K562 (cell line): ENCODE measurements around the gene RHBDF2. TPM values are rescaled to one million over a fixed set of nuclear protein-coding genes. Genes with fewer than 3 reads are reported as not detected.
"Not testable (repeated sequence)": the region's sequence is repeated elsewhere in the genome, so short reads cannot be mapped to it uniquely, and the experiment has no call there.

Source experiments
- ATAC-seq: fragments of 200-7000 bp; cut with Tn5 transposase; 3 replicates; pipeline ENCODE4 v1.9.1; 2020; ENCODE audit warnings: moderate library complexity
- BruUV-seq: library from RNA; stranded (reverse); fragments of 400-500 nt; replicated peaks from 2 replicates; lab custom pipeline; 2021; lab: Mats Ljungman, UMichigan
- CTCF ChIA-PET: fragments of 300-600 bp; formaldehyde crosslinking; extraction: SDS; loops from one replicate; lab custom pipeline; 2021; ENCODE audit warnings: low intra/inter-chr PET ratio; lab: Yijun Ruan, JAX
- POLR2A ChIA-PET: fragments of 300-600, 350-650 bp; sonication (Branson Sonifier 250); formaldehyde crosslinking; extraction: SDS; loops from one replicate; lab custom pipeline; 2021; ENCODE audit warnings: antibody characterized with exemption, inconsistent platforms; lab: Yijun Ruan, JAX
- DNase-seq, 4 experiments: peaks; one replicate each; pipeline versions ENCODE4 v3.0.0 to v3.0.0-alpha.2; 2011 to 2018; ENCODE audit warnings: low spot score in 3 of 4, mixed read lengths in 3 of 4; ENCODE audit errors: extremely low read depth in 1 of 4
- FAIRE-seq: peaks from 2 replicates; lab custom pipeline; 2011; peaks lifted over from hg19 to GRCh38; lab: Jason Lieb, UNC
- H2AFZ ChIP-seq: 2 replicates; pipeline ENCODE4 v1.6.0; 2011; ENCODE audit warnings: low read depth, low read length, control low read depth, inconsistent platforms
- H3K27ac ChIP-seq: fragments of 200-600 bp; 3 replicates; pipeline ENCODE4 v1.8.0; 2011; ENCODE audit warnings: low read depth, mild to moderate bottlenecking, control low read depth, inconsistent platforms, low read length, moderate library complexity, mixed read lengths; ENCODE audit errors: extremely low read depth
- H3K27me3 ChIP-seq, 2 experiments: fragments of 300-600 bp in 1 of 2; 2 replicates in 1 of 2; 3 replicates in 1 of 2; pipeline versions ENCODE4 v1.6.0 to v1.8.0; 2011; ENCODE audit warnings: inconsistent platforms in 2 of 2, low read length in 2 of 2, mild to moderate bottlenecking in 1 of 2, mixed read lengths in 1 of 2, moderate library complexity in 1 of 2; ENCODE audit not compliant: control insufficient read depth in 2 of 2, insufficient read depth in 2 of 2
- H3K36me3 ChIP-seq: fragments of 300-600 bp; 3 replicates; pipeline ENCODE4 v1.8.0; 2011; ENCODE audit warnings: mild to moderate bottlenecking, low read length, inconsistent platforms; ENCODE audit not compliant: control insufficient read depth, insufficient read depth
- H3K4me1 ChIP-seq, 2 experiments: fragments of 200-600 bp in 1 of 2; replicated peaks in 1 of 2; 2 replicates in 1 of 2; 3 replicates in 1 of 2; pipeline versions ENCODE4 v1.5.1 to v1.8.0; 2011; ENCODE audit warnings: inconsistent platforms in 2 of 2, low read length in 2 of 2, mild to moderate bottlenecking in 1 of 2, mixed read lengths in 1 of 2, moderate library complexity in 1 of 2; ENCODE audit not compliant: control insufficient read depth in 2 of 2, insufficient read depth in 2 of 2
- H3K4me2 ChIP-seq: 2 replicates; pipeline ENCODE4 v1.6.1; 2011; ENCODE audit warnings: low read length, control low read depth, inconsistent platforms, mixed read lengths; ENCODE audit not compliant: insufficient read depth
- H3K4me3 ChIP-seq: fragments of 200-600 bp; sonication (generic), shearing (Covaris generic); 2 replicates; pipeline ENCODE4 v1.5.1; 2016; ENCODE audit warnings: control low read depth, inconsistent platforms
- H3K79me2 ChIP-seq: fragments of 200-600 bp; 3 replicates; pipeline ENCODE4 v1.8.0; 2011; ENCODE audit warnings: low read length, inconsistent platforms; ENCODE audit not compliant: control insufficient read depth, insufficient read depth
- H3K9ac ChIP-seq, 2 experiments: 2 replicates each; pipeline versions ENCODE4 v1.6.0 to v1.6.1; 2011; ENCODE audit warnings: low read depth in 2 of 2, low read length in 2 of 2, control low read depth in 1 of 2, inconsistent platforms in 1 of 2, mild to moderate bottlenecking in 1 of 2, mixed read lengths in 1 of 2; ENCODE audit not compliant: insufficient read depth in 1 of 2
- H3K9me1 ChIP-seq: one replicate; pipeline ENCODE4 v1.6.0; 2011; ENCODE audit warnings: inconsistent platforms, mild to moderate bottlenecking, low read length, moderate library complexity; ENCODE audit not compliant: control insufficient read depth, insufficient read depth
- H3K9me3 ChIP-seq: replicated peaks from 2 replicates; pipeline ENCODE4 v1.5.1; 2011; ENCODE audit warnings: low read depth, low read length, inconsistent platforms; ENCODE audit not compliant: control insufficient read depth, insufficient read depth
- H4K20me1 ChIP-seq: replicated peaks from 2 replicates; pipeline ENCODE4 v1.6.1; 2011; ENCODE audit warnings: low read length, inconsistent platforms, mixed read lengths; ENCODE audit not compliant: control insufficient read depth, insufficient read depth
- HNRNPLL ChIP-seq: fragments of 200-400 bp; formaldehyde crosslinking; IDR thresholded peaks from 2 replicates; pipeline ENCODE4 v1.6.1; 2017; ENCODE audit warnings: low read length, low read depth, mild to moderate bottlenecking; ENCODE audit not compliant: poor library complexity, severe bottlenecking
- KDM1A ChIP-seq, 2 experiments: fragments of 450-650 bp; IDR thresholded peaks; 2 replicates each; pipeline ENCODE4 v1.6.1; 2016; ENCODE audit warnings: mild to moderate bottlenecking in 2 of 2
- PHTF2 ChIP-seq: fragments of 250-450 bp; sonication (Bioruptor Pico); IDR thresholded peaks from 2 replicates; pipeline ENCODE4 v1.5.0; 2021; ENCODE audit warnings: mild to moderate bottlenecking
- POLR3A ChIP-seq: IDR thresholded peaks from 2 replicates; pipeline ENCODE4 v1.6.1; 2011; ENCODE audit warnings: borderline replicate concordance, mild to moderate bottlenecking, moderate library complexity; ENCODE audit not compliant: insufficient read length, insufficient read depth; ENCODE audit errors: extremely low read depth
- PRDM10 ChIP-seq: fragments of 450-650 bp; IDR thresholded peaks from 2 replicates; pipeline ENCODE4 v1.6.1; 2018; ENCODE audit not compliant: partially characterized antibody
- SMAD1 ChIP-seq: fragments of 150-350 bp; IDR thresholded peaks from 2 replicates; pipeline ENCODE4 v1.6.1; 2014; ENCODE audit warnings: low read length, low read depth; ENCODE audit not compliant: partially characterized antibody
- SRSF1 ChIP-seq: fragments of 200-400 bp; formaldehyde crosslinking; IDR thresholded peaks from 2 replicates; pipeline ENCODE4 v1.6.1; 2017; ENCODE audit warnings: mild to moderate bottlenecking, low read depth, low read length, moderate library complexity
- USF1 ChIP-seq: sonication (generic); formaldehyde crosslinking; IDR thresholded peaks from 2 replicates; pipeline ENCODE4 v1.9.0; 2022; ENCODE audit warnings: mild to moderate bottlenecking, missing genetic modification reagents
- ZFP30 ChIP-seq: fragments of 250-450 bp; sonication (Bioruptor Pico); IDR thresholded peaks from 2 replicates; pipeline ENCODE4 v1.8.0; 2022; ENCODE audit warnings: moderate library complexity, mild to moderate bottlenecking, inconsistent platforms, borderline replicate concordance
- ZNF197 ChIP-seq: fragments of 200-800 bp; sonication (Bioruptor generic); IDR thresholded peaks from 2 replicates; pipeline ENCODE4 v1.6.1; 2016; ENCODE audit warnings: low read depth, missing genetic modification characterization, missing compliant biosample characterization
- ZNF76 ChIP-seq: fragments of 250-450 bp; sonication (Bioruptor Pico); IDR thresholded peaks from 2 replicates; pipeline ENCODE4 v1.4.0; 2020; ENCODE audit warnings: mild to moderate bottlenecking, moderate library complexity, borderline replicate concordance
- WGBS: fragments of 100-300 bp; shearing (Covaris generic); methylation state at CpG from one replicate; pipeline ENCODE4 v1.1.6; 2016; ENCODE audit warnings: low coverage, mixed read lengths; ENCODE audit not compliant: insufficient coverage; ENCODE audit errors: missing lambda C conversion rate; 5-methylcytosine and 5-hydroxymethylcytosine counted together
- in situ Hi-C: fragments of 300-500 bp; cut with MboI; formaldehyde crosslinking; loops from 4 replicates; pipeline ENCODE4 v1.15.0; 2018; ENCODE audit warnings: inconsistent platforms, mixed read lengths
- intact Hi-C: fragments of 100-400 bp; cut with micrococcal nuclease; formaldehyde crosslinking; loops from 2 replicates; pipeline ENCODE4 v1.14.2; 2022
- polyA plus RNA-seq, 8 experiments: library from polyadenylated mRNA; depleted of rRNA in 4 of 8; stranded (reverse) in 5 of 8; unstranded in 3 of 8; fragments of >200 nt; fragmentation: Nextera tagmentation in 2 of 8; fragmentation: Illumina TruSeq in 1 of 8; extraction: Ambion mirVana in 2 of 8; extraction: Trizol in 1 of 8; gene quantifications; 2 replicates each; pipeline versions ENCODE4 v1.2.1 to v1.2.3, GENCODE V29; 2011 to 2014; ENCODE audit warnings: inconsistent platforms in 1 of 8, missing spikeins in 1 of 8
- total RNA-seq, 7 experiments: library from RNA; depleted of rRNA in 6 of 7; stranded (reverse); fragments of >200 nt in 6 of 7; fragmentation: Illumina TruSeq in 2 of 7; extraction: Trizol in 2 of 7; gene quantifications; 2 replicates each; pipeline versions ENCODE4 v1.2.1 to v1.2.3, GENCODE V29; 2011 to 2021; ENCODE audit warnings: low replicate concordance in 1 of 7
- TF ChIP-seq, protein P1 (sequence below), 2 experiments: fragments of 450-650 bp in 1 of 2; sonication (generic) in 1 of 2; formaldehyde crosslinking in 1 of 2; IDR thresholded peaks in 1 of 2; conservative IDR thresholded peaks in 1 of 2; 2 replicates each; pipeline versions ENCODE4 v1.6.1 to v1.8.1; 2016 to 2023; ENCODE audit warnings: mild to moderate bottlenecking in 2 of 2, moderate library complexity in 2 of 2, inconsistent platforms in 1 of 2, missing genetic modification reagents in 1 of 2

The RHBDF2 gene
- total and polyA plus RNA-seq, 9 of the 15 experiments (the other 6 are each of a cell fraction or from before 2014, with no cell fraction given): 0.04 to 2.8 (median 1.1) TPM

DNA sequence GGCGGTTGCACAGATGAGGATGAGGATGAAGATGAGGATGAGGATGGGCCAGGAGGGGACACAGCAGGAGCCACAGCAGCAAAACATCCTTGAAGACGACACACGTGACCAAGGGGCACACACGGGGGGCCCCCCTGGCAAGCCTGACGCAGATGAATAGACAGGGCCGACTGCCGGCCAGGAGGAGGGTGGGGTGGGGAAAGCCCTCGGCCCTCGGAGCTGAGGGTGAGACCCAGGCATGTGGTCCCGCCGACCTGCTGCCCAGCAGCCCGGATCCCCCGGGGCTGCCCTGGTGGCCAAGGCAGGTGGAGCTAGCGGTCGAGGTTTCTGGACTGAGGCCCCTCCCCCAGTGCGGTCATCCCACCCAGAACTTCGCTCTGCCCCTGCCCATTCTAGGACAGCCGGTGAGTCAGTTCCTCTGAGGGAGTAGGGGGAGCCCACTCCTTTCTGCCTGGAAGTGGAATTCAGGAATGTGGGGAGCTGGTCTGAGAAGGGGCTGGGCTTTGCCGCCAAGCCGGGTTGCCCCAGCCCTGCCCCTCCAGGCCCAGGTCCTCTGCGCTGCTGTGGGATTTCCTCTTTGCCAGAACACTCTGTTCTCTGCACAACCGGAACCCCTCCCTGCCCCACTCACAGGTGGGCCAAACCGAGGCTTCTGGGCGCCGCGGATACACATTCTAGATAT, 26.3 kb upstream of the RHBDF2 start (continued):
- TF ChIP-seq PRDM10 (peak; percentile 11), POLR3A (no peak), HNRNPLL (no peak), ZNF197 (CRISPR knock-in tag) (no peak), USF1 (no peak; the same call in 1 of the 2 replicates), SRSF1 (no peak), ZFP30 (CRISPR knock-in tag) (no peak), KDM1A (IDR thresholded peaks at IDR 0.05) (0 out of 4 replicates have a peak, but pooled peaks of 1 of the 2 experiments have one; percentile 12), SMAD1 (no peak), ZNF76 (CRISPR knock-in tag) (no peak), PHTF2 (CRISPR knock-in tag) (no peak)
- TF ChIP-seq, protein P1, sequence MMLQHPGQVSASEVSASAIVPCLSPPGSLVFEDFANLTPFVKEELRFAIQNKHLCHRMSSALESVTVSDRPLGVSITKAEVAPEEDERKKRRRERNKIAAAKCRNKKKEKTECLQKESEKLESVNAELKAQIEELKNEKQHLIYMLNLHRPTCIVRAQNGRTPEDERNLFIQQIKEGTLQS (IDR thresholded peaks at IDR 0.05): no peak
- TF ChIP-seq, protein P1 (CRISPR knock-in tag; conservative IDR thresholded peaks at IDR 0.05): no peak

DNA sequence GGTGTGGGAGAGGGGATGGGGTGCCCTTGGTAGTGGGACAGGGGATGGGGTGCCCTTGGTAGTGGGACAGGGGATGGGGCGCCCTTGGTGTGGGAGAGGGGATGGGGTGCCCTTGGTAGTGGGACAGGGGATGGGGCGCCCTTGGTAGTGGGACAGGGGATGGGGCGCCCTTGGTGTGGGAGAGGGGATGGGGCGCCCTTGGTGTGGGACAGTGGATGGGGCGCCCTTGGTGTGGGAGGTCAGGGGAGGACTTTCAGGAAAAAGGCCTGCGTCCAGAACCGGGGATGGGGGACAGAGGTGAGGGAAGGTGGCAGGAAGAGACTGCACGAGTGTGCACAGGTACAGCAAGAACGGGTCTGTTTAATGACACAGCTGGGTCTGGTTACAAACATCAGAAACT, 25.8 kb upstream of the RHBDF2 start:
- H3K9me3 ChIP-seq, H3K9ac ChIP-seq, ATAC-seq, CTCF ChIA-PET, H4K20me1 ChIP-seq, DNase-seq, H3K27ac ChIP-seq, H3K27me3 ChIP-seq, H2AFZ ChIP-seq, H3K36me3 ChIP-seq, FAIRE-seq, H3K4me3 ChIP-seq, H3K79me2 ChIP-seq, in situ Hi-C loops, intact Hi-C loops, H3K9me1 ChIP-seq, BruUV-seq, H3K4me2 ChIP-seq: not testable (repeated sequence)
- 47% methylated on average over 3 of the region's 9 CpGs for WGBS
- POLR2A ChIA-PET: interaction anchor here (2.4 kb wide), 2 partner anchors 13 to 31 kb away, joined by 8 to 18 read pairs; partner anchors contain the start of gene PRCD
- peaks cover 33 to 59% of the 10 kb centered on the region in 2 experiments for H3K4me1 ChIP-seq
